ENCODE measurements around the gene KYNU. TPM values are rescaled to one million over a fixed set of nuclear protein-coding genes. Genes with fewer than 3 reads are reported as not detected.

The KYNU gene
- total RNA-seq, 2 donors from 2014 or later: 0.34 to 1.1 TPM

DNA sequence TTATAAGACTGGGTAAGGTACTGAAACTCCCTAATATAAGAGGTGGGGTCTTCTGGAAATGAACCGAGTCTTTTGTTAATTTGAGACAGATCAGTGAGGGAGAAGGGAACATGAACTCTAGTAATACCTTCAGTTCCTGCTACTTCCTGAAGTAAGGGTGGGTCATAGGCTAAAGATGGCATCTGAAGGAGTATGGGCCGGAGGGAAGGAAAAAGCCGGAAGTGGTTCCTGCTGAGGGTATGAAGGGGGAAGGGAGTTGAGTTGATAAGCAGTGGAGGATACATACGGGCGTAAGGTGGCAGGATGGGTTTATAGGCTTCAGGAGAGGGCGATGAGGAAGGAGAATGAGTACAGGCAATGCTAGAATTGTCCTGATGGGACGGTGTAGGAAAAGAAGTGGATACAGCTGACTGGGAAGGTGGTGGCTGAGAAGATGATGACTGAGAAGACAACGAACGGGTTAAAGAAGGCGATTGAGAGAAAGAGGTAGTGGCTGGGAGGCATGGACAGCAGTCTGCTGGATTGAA lies 58.2 kb downstream of the KYNU start:
- H3K27me3 ChIP-seq (replicated peaks; ENCODE audit: insufficient read depth): no peaks in the 10 kb centered on the region
- no peak overlapping the region for H3K4me3 ChIP-seq
- no peaks in the 10 kb centered on the region for H3K4me1 ChIP-seq (replicated peaks)
- TF ChIP-seq, protein P1, sequence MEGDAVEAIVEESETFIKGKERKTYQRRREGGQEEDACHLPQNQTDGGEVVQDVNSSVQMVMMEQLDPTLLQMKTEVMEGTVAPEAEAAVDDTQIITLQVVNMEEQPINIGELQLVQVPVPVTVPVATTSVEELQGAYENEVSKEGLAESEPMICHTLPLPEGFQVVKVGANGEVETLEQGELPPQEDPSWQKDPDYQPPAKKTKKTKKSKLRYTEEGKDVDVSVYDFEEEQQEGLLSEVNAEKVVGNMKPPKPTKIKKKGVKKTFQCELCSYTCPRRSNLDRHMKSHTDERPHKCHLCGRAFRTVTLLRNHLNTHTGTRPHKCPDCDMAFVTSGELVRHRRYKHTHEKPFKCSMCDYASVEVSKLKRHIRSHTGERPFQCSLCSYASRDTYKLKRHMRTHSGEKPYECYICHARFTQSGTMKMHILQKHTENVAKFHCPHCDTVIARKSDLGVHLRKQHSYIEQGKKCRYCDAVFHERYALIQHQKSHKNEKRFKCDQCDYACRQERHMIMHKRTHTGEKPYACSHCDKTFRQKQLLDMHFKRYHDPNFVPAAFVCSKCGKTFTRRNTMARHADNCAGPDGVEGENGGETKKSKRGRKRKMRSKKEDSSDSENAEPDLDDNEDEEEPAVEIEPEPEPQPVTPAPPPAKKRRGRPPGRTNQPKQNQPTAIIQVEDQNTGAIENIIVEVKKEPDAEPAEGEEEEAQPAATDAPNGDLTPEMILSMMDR (IDR thresholded peaks at IDR 0.05): no peak
- TF ChIP-seq POLR2AphosphoS5 (IDR thresholded peaks at IDR 0.05) (no peak), POLR2A (IDR thresholded peaks at IDR 0.05) (no peak)
- H3K27ac ChIP-seq: no peak overlapping the region
- intact Hi-C loops (cut with DNase I): no loop called here
- no peak for DNase-seq (ENCODE audit: low spot score)
- 95% methylated on average over 10 of the region's 10 CpGs for WGBS
- H3K9me3 ChIP-seq: no peaks in the 10 kb centered on the region
- no peaks in the 10 kb centered on the region for H3K36me3 ChIP-seq

- no peak for DNase-seq (ENCODE audit: low spot score)
- no peaks in the 10 kb centered on the region for H3K9me3 ChIP-seq
- H3K27me3 ChIP-seq (replicated peaks; ENCODE audit: insufficient read depth): no peaks in the 10 kb centered on the region
- no peak for TF ChIP-seq POLR2A (IDR thresholded peaks at IDR 0.05)
- no peak for TF ChIP-seq POLR2AphosphoS5 (IDR thresholded peaks at IDR 0.05)
- TF ChIP-seq, protein P1 (IDR thresholded peaks at IDR 0.05): no peak
- 93% methylated on average over 7 of the region's 7 CpGs for WGBS
- intact Hi-C loops (cut with DNase I): no loop called here
- no peak overlapping the region for H3K27ac ChIP-seq
- no peaks in the 10 kb centered on the region for H3K36me3 ChIP-seq
- no peak overlapping the region for H3K4me3 ChIP-seq
- no peaks in the 10 kb centered on the region for H3K4me1 ChIP-seq (replicated peaks)
Observed at GRCh38 chr2:142936629-142937028, 59.2 kb downstream of the KYNU start.

GRCh38 chr2:142937347-142937746 lies 59.9 kb downstream of the KYNU start:
- no peak for DNase-seq (ENCODE audit: low spot score)
- intact Hi-C loops (cut with DNase I): no loop called here
- no peak overlapping the region for H3K4me3 ChIP-seq
- H3K9me3 ChIP-seq: no peaks in the 10 kb centered on the region
- no peaks in the 10 kb centered on the region for H3K4me1 ChIP-seq (replicated peaks)
- TF ChIP-seq POLR2AphosphoS5 (IDR thresholded peaks at IDR 0.05) (no peak), POLR2A (IDR thresholded peaks at IDR 0.05) (no peak)
- TF ChIP-seq, protein P1 (IDR thresholded peaks at IDR 0.05): no peak
- no peaks in the 10 kb centered on the region for H3K36me3 ChIP-seq
- H3K27me3 ChIP-seq (replicated peaks; ENCODE audit: insufficient read depth): no peaks in the 10 kb centered on the region
- WGBS: 36% methylated on average over 3 of the region's 3 CpGs
- no peak overlapping the region for H3K27ac ChIP-seq

DNA sequence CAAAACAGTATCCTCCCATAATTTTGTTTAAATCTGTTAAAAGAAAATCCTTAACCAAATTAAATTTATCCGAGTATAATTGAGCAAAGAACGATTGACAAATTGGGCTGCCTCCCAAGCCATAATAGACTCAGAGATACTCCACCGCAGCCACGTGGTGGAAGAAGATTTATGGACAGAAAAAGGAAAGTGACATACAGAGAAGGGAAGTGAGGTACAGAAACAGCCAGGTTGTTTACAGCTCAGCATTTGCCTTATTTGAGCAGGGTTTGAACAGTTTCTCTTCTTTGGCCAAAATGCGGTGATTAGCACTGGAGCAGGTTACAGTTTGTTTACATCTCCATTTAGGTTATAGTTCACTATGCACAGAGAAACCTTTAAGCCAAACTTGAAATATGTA lies 60.8 kb downstream of the KYNU start:
- no peak overlapping the region for H3K4me3 ChIP-seq
- H3K9me3 ChIP-seq: no peaks in the 10 kb centered on the region
- intact Hi-C loops (cut with DNase I): no loop called here
- no peak for DNase-seq (ENCODE audit: low spot score)
- no peaks in the 10 kb centered on the region for H3K36me3 ChIP-seq
- H3K27me3 ChIP-seq (replicated peaks; ENCODE audit: insufficient read depth): no peaks in the 10 kb centered on the region
- WGBS: 47% methylated on average over 5 of the region's 5 CpGs
- no peak overlapping the region for H3K27ac ChIP-seq
- H3K4me1 ChIP-seq (replicated peaks): no peaks in the 10 kb centered on the region
- TF ChIP-seq, protein P1 (IDR thresholded peaks at IDR 0.05): no peak
- TF ChIP-seq POLR2AphosphoS5 (IDR thresholded peaks at IDR 0.05) (no peak), POLR2A (IDR thresholded peaks at IDR 0.05) (no peak)

DNA sequence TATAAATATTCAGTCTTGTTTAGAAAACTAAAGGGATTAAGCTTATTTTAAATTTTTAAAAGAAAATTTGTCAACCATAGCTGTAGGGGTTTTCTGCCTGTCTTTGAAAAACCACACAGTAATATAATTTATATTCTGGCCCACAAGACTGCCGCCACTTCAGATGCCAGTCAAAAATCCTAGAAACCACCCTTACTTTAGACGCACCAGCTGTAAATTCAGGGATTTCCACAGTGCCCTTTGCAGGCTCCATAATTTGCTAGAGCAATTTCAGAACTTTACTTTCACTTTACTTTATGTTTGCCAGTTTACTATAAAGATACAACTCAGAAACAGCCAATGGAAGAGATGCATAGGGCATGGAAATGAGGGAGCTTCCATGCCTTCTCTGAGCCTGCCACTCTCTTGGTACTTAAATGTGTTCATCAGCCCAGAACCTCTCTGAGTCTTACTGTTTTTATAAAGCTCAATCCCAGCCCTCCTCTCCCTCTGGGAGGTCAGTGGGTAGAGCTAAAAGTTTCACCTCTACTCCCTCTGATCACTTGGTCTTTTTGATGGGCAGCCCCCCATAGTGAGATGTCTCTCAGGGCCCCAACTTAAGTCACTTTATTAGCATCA lies 63.3 kb downstream of the KYNU start:
- no peak for DNase-seq (ENCODE audit: low spot score)
- H3K4me3 ChIP-seq: no peak overlapping the region
- no peaks in the 10 kb centered on the region for H3K36me3 ChIP-seq
- TF ChIP-seq, protein P1 (IDR thresholded peaks at IDR 0.05): no peak
- TF ChIP-seq POLR2A (IDR thresholded peaks at IDR 0.05): no peak
- no peak for TF ChIP-seq POLR2AphosphoS5 (IDR thresholded peaks at IDR 0.05)
- H3K4me1 ChIP-seq (replicated peaks): no peaks in the 10 kb centered on the region
- no peaks in the 10 kb centered on the region for H3K9me3 ChIP-seq
- WGBS: 84% methylated on average over 2 of the region's 2 CpGs
- intact Hi-C loops (cut with DNase I): no loop called here
- no peak overlapping the region for H3K27ac ChIP-seq
- no peaks in the 10 kb centered on the region for H3K27me3 ChIP-seq (replicated peaks; ENCODE audit: insufficient read depth)
